ENCODE results near the gene MBNL2. TPM values are rescaled to one million over a fixed set of nuclear protein-coding genes. Genes with fewer than 3 reads are reported as not detected.

The MBNL2 gene
- total and polyA plus RNA-seq, 2 of the 13 experiments (the other 11 are each of a cell fraction or from before 2014, with no cell fraction given): 30.8 to 59.0 TPM

- in situ Hi-C loops (cut with HindIII; ENCODE audit: extremely low pct_ligation_motif_present, low pct_unique_long_range_greater_than_20kb) (no loop called here), intact Hi-C loops (cut with micrococcal nuclease; ENCODE audit: unreplicated experiment) (no loop called here)
- ChIA-PET POLR2A (no interaction called here), CTCF (ENCODE audit: low intra/inter-chr PET ratio, low total read pairs) (no interaction called here)
- Histone ChIP-seq H4K20me1 (ENCODE audit: insufficient read depth, low read length) (peaks cover 61% of the 10 kb centered on the region), H2AFZ (ENCODE audit: low read length) (no peak overlapping the region), H3K27me3 (ENCODE audit: control insufficient read depth in 1 of 2, insufficient read depth in 2 of 2, low read length in 2 of 2) (no peaks in the 10 kb centered on the region), H3K4me2 (ENCODE audit: low read depth, low read length) (peak overlapping the region; percentile 46), H3K4me3 (replicated peaks in 1 of 3; ENCODE audit: insufficient read depth in 1 of 3, low read depth in 2 of 3, low read length in 3 of 3) (no peak overlapping the region; a peak in 1 of 6 replicates), H3K9ac (ENCODE audit: insufficient read depth, low read depth, low read length) (peak overlapping the region; percentile 37; the same call in 1 of the 2 replicates), H3K36me3 (replicated peaks in 1 of 2; ENCODE audit: control insufficient read depth in 1 of 2, insufficient read depth in 2 of 2, low read length in 2 of 2) (peaks cover 2 to 19% of the 10 kb centered on the region in 2 experiments), H3K79me2 (ENCODE audit: insufficient read depth, low read length) (peaks cover 92% of the 10 kb centered on the region), H3K27ac (ENCODE audit: extremely low read length, insufficient read depth, low read length) (peak overlapping the region; percentile 78), H3K4me1 (ENCODE audit: insufficient read depth, low read length) (peaks cover 82% of the 10 kb centered on the region), H3K9me3 (ENCODE audit: low read length) (no peaks in the 10 kb centered on the region)
- TF ChIP-seq ONECUT2 (CRISPR knock-in tag; IDR thresholded peaks at IDR 0.05) (peak; percentile 77), NR2C2 (CRISPR knock-in tag; IDR thresholded peaks at IDR 0.05; ENCODE audit: borderline replicate concordance) (peak; percentile 76), AKNA (CRISPR knock-in tag; IDR thresholded peaks at IDR 0.05; ENCODE audit: borderline replicate concordance) (no peak), NR1H2 (CRISPR knock-in tag; IDR thresholded peaks at IDR 0.05; ENCODE audit: borderline replicate concordance, low read depth) (no peak)
- BruUV-seq (replicated peaks): no TSS peak
- 66% methylated on average over 7 of the region's 7 CpGs for WGBS (ENCODE audit: low lambda C conversion rate)
- ATAC-seq (no peak), FAIRE-seq (peak; percentile 12), DNase-seq (ENCODE audit: low spot score) (no peak)
These were observed 85.2 kb downstream of the MBNL2 start for GRCh38 chr13:97307118-97307881.
